Stimulated activated CD4-positive, alpha-beta T cell treated with anti-CD3 and anti-CD28 coated beads, Interleukin-4, amount 100 ng/mL, for 48 hours (primary cell): Measurements from ENCODE around the gene NAB2.
A peak's percentile ranks its signal among the peaks of the same experiment; 100 is the strongest.
"Not testable (repeated sequence)": the region's sequence is repeated elsewhere in the genome, so short reads cannot be mapped to it uniquely, and the experiment has no call there.

Experiments
- DNase-seq, 2 donors: peaks; one replicate each; pipeline ENCODE4 v3.0.0-alpha.2; 2020; ENCODE audit warnings: low read depth in 2 of 2

The NAB2 gene

DNA sequence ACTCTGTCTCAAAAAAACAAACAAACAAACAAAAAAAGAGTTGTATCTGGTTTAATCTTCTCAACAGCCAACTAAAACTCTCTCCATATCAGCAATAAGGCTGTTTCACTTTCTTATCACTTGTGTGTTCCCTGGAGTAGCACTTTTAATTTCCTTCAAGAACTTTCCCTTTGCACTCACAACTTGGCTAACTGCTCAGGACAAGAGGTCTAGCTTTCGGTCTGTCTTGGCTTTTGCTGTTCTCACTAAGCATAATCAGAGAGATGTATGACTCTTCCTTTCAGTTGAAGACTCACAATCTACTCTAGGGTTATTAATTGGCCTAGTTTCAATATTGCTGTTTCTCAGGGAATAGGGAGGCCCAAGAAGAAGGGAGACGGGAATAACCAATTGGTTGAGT lies 22.7 kb upstream of the NAB2 start:
- no peak for DNase-seq

DNA sequence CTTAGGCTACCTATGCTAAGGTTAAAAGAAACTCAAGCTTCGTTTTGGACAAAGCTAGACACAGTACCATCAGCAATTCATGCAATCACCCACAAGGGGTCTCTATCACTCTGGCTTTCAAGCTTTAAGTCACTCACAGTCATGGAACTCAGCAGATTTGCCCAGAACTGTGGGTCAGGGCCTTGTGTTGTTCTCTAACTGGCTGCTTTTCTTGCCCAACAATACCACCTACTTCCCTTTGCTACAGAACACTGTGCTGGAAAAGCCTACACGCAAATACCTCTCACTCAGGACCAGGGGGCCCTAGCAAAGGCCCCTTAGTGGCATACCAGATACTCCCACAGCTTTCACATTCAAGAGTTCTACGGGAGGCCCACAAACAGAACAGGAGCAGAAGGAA lies 19.4 kb upstream of the NAB2 start:
- peak in 1 of 2 donors; percentile 44 for DNase-seq

DNA sequence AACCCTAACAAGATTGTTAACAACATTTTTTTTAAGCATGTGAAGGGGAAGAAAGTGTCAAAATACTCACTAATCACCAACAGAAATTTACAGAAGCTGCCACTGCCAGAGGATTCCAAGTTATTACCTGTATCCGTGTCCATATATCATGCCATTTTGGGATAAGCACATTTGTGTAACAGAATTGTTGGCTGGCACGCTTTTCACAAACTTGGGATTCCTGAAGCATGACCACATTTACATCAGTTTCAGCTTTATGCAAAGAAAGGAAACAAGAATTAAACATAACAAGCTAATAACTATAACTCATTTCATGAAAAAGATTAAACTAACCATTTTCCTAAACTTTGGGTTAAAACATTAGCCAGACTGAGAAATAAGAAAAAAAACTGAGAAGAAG lies 16.3 kb upstream of the NAB2 start:
- DNase-seq = no peak

DNA sequence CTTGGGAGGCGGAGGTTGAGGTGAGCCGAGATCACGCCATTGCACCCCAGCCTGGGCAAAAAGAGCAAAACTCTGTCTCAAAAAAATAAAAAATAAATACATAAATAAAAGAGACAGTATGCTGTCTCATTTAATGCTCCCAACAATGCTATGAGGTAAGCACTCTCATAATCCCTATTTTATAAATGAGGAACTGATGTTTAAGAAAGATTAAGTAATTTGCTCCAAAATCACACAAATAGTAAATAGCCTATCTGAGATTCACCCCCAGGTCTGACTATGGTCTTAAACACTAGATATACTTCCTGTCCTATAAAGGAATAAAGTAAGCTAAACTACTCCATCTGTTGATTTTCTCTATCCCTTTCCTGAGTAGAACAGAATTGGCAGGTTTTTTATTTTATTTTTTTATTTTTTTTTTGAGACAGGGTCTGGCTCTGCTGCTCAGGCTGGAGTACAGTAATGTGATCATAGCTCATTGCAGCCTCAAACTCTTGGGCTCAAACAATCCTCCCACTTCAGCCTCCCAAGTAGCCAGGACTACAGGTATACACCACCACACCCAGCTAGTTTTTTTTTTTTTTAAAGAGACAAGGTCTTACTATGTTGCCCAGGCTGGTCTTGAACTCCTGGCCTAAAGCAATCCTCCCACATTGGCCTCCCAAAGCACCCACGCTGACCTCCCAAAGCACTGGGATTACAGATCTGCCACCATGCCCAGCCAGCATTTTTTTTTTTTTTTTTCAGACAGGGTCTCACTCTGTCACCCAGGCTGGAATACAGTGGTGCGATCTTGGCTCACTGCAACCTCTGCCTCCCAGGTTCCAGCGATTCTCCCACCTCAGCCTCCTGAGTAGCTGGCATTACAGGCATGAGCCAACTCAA lies 15.1 kb upstream of the NAB2 start:
- not testable (repeated sequence) for DNase-seq

DNA sequence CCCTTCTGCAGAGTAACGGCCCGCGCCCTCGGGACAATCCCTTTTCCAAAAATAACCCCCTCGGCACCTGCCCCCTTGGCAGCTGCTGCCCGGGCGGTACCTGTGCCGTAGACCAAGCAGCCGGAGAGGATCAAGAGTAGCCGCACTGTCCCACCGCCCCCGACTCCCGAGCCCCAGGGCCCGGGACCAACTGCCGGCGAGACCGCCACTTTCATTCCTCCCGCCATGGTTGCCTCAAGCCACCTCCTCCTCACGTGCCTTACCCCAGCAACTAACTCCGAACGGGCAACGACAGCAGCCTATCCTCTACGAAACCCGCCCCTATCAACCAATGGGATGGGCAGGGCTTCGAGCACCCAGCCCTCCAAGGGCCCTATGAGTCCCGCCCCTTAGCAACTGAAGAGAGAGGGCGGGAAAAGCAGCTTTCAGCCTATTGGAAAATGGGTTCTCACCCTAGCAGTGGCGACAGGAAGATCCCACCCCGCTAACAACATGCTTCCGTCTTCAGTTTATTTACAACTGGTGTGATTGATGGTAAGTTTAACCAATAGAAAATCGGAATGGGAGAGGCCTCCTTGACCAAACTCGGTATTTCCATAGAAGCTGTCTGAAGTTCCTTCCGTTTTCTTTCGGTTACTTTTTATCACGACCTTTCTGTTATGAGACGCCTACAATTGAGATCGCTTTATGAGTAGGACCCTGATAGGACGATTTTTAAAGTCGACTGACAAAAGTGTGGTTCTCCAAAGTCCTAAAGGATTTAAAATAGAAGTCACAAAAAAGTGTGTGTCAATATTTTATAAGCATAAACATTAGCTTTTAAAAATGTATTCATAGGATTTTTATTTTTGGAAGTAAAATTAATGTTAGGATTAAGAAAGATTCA lies 10.2 kb upstream of the NAB2 start, which contains the start of gene NEMP1:
NEMP1 (minus strand) TSS at position 273 of the 886 bp plus-strand sequence; CDS start at position 227, 46 bp downstream.
- peak; percentile 81 to 93 for DNase-seq

DNA sequence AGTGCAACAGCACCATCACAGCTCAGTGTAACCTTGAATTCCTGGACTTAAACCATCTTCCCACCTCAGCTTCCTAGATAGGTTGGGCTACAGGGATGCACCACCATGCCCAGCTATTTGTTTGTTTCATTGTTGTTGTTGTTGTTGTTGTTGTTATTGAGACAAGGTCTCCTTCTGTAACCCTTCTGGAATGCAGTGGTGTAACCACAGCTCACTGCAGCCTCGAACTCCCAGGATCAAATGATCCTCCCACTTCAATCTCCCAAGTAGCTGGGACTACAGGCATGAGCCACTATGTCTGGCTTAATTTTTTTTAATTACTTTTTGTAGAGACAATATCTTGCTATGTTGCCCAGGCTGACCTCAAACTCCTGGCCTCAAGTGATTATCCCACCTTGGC lies 9.1 kb upstream of the NAB2 start:
- DNase-seq = no peak

DNA sequence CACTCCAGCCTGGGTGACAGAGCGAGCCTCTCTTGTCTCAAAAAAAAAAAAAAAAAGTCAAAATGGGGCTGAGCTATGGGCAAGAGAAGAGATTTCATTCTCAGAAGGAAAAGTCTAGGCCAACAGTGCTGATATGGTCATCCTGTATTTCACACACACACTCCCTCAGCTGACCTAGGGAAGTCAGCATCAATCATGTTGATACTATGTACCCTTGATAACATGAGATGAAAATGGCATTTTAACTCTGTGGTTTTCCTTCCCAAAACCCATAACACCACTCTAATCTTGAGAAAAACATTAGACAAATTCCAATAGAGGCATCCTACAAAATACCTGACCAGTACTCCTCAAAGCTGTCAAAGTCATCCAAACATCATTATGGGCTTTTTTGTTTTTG lies 8.1 kb upstream of the NAB2 start:
- no peak for DNase-seq

DNA sequence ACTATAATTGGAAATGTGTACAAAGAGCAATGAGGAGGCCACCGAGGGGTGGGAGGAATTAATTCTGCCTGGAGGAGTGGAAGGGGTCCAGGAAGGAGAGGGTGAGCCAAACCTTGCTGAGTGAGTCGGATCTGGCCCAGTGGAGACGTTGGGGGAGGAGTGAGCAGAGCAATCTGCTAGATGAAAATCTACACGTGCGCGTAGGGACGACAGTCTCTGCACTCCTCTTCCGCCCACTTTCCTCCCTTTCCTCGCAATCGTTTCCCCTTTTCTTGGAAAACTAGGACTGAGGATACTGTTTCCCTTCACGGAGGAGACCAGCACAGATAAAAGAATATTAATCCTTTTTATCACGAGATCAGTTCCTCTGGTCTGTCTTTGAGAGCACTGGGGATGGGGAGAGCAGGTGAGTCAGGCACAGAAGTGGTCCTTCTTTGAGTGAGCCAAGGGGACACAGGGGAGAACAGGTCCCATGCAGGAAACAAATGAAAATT lies 2.9 kb upstream of the NAB2 start:
- peak in 1 of 2 donors; percentile 39 for DNase-seq

DNA sequence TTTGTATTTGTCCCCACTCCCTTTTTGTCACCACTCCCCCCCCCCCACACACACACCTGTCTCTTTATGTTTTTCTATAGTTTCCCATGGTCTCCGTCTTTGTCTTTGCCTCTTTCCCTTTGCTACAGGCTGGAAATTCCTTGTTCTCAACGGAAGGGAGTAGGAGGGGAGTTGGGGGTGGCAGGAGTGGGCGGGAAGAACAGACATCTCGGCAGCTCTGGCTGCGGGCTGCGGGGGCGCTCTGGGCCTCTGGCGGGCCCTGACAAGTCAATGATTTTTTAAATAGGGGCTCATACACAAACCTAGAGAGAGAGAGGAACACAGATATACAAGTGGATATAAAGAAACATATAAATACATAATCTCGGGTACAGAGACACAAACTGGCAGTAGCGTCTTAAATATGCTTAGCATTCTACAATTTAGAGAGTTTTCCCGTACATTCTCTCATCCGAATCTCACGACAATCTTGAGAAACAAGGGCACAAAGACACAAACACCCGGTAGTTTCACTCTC lies 2.4 kb upstream of the NAB2 start:
- DNase-seq = peak in 1 of 2 donors; percentile 43

DNA sequence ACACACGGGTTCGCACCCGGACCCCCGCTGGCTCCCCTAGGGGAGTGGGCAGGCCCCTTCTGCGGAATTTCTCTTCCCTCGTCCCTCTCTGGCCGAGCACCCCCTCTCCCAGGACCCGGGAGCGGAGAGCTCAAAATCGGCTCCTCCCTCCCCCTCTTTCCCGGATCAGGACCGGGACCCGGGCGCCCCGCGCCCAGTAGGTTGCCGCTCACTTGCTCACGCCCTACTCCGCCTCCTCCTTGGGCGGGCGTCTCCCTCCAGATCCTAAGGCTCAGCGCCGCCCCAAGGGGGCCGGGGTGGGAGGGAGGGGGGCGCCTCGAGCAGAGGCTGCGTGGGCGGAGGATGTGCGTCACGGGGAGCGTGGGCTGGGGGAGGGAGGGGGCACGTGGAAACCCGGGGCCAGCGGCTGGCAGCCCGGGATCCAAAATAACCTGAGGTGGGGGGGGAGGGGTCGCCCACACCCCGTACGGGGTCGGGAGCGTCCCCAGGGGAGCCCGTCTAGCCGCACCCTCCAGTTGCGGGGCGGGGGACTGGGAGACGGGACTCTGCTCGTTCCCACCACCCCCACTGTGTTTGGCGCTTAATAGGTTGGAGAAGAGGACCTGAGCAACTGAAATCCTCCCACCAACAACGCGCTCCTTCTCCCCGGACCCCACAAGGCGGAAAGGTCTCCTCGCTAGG lies 1.8 kb upstream of the NAB2 start:
- peak; percentile 92 to 94 for DNase-seq

DNA sequence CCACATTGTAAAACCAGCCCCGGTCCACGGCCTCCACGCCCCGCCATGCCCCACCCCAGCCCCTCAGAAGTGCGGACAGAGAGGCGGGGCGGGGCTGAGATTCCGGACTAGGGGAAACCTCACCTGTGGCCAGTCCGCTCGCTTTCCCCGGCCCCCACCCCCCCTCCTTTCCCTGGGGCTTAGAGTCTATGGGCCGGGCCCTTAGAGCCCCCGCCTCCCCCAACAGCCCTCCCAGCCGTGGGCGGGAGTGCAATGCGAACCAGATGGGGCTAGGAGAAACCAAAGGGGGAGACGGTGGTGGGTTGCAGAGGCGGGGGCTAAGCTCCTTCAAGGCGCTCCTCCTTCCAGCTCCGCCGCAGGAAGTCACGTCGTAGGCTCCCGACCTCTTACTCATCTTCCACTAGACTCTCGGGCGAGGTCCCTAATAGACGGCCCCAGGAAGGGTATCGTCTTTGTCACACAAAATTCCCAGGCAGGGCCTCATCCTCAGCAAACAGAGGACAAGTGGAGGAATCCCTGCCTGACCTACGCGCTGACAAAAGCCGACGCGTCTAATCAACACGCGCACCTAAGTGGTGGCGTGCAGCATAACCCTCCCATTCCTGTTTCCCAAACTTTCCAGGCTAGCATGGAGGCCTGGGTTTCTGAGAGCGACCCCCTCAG lies 1.1 kb upstream of the NAB2 start:
- peak; percentile 70 to 85 for DNase-seq

DNA sequence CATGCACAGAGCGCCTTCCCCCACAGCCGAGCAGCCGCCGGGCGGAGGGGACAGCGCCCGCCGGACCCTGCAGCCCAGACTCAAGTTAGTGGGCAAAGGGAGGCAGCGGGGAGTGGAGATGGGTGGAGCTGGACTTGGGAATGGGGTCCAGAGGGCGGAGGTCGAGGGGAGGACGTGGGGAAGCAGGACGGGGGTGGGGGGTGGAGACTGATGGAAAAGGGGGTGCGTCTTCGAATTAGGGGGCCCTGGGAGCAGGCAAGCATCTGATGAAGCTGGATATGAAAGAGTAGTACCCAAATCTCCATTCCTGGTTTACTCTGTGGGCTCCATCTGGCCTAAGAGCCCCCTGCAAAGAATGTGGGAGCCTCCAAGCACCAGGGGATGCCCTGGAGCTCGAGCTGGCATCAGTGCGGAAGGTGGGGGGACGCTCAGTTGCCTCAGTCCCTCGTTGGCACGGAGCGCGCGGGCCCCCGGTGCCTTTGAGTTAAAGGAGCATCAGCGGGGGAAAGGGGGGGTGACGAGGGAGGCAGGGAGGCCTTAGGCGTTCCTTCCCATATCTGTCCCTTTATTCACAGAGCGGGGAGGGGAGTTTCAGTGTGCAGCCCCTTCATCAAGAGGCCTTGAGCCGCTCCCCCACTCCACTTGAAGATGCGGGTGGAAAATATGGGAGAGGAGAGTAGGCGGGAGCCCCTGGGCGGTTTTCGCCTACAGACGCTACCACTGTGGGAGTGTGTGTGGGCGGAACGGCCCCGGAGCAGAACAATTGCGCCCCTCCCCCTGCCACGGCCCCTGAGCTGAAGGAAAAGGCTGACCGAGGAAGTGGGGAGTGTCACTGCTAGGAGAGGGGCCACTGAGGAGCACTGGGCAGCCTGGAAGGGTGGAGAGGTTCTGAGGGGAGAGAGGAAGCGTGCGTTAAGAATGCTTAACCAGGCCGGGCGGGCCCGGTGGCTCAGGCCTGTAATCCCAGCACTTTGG lies 644 bp downstream of the NAB2 start:
- DNase-seq = peak in 1 of 2 donors; percentile 47

DNA sequence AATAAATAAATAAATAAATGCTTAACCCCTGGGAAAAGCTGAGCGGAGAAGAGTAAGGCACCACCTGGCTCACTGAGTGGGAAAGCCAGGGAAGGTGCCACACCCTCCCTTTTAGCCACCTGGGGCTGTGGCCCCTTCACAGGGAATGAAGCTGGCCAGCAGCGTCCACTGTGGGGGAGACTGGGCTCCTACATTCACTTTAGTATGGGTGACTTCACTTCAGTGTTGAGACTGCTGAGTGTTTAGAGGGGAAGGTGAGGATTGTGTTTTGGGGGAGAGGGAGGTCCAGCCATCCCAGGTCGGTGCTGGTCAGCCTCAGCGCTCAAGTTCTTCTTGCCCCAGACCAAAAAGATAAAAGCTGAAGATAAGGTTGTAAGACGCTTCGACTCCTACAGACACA lies 1.6 kb downstream of the NAB2 start:
- DNase-seq = no peak

DNA sequence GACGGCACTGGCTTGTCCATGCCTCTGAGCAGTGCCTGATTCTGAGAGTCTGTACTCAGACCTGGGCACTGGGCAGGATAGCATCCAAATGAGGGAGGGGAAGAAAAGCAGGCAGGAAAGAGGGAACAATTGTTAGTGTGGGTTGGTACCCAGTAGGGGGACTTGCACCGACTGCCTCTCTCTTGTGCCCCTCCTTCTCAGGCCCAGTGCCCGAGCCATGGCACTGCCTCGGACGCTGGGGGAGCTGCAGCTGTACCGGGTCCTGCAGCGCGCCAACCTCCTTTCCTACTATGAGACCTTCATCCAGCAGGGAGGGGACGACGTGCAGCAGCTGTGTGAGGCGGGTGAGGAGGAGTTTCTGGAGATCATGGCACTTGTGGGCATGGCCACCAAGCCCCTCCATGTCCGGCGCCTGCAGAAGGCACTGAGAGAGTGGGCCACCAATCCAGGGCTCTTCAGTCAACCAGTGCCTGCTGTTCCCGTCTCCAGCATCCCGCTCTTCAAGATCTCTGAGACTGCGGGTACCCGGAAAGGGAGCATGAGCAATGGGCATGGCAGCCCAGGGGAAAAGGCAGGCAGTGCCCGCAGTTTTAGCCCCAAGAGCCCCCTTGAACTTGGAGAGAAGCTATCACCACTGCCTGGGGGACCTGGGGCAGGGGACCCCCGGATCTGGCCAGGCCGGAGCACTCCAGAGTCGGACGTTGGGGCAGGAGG lies 2.2 kb downstream of the NAB2 start:
- DNase-seq = no peak

DNA sequence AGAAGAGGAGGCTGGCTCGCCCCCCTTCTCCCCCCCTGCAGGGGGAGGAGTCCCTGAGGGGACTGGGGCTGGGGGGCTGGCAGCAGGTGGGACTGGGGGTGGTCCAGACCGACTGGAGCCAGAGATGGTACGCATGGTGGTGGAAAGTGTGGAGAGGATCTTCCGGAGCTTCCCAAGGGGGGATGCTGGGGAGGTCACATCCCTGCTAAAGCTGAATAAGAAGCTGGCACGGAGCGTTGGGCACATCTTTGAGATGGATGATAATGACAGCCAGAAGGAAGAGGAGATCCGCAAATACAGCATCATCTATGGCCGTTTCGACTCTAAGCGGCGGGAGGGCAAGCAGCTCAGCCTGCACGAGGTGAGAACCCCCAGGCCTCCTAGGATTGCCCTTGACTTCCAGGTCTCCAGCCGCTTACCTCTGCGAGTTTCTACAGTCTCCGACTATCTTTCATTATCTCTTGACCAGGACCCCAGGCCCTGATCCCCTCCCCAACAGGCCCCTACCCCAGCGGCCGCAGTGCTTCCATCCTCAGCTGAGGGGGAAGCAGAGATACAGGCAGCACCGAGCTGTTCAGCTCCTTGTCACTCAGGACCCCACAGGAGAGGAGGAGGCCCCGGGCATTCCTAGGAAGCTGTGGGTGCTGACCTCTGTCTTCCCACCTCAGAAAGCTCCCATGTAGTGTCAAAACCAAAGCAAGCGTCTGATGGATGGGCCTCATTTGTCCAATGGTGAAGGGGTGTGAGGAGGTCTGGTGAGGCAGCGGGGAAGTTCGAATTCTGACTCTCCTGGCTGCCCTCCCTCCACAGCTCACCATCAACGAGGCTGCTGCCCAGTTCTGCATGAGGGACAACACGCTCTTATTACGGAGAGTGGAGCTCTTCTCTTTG lies 3.0 kb downstream of the NAB2 start:
- no peak for DNase-seq

DNA sequence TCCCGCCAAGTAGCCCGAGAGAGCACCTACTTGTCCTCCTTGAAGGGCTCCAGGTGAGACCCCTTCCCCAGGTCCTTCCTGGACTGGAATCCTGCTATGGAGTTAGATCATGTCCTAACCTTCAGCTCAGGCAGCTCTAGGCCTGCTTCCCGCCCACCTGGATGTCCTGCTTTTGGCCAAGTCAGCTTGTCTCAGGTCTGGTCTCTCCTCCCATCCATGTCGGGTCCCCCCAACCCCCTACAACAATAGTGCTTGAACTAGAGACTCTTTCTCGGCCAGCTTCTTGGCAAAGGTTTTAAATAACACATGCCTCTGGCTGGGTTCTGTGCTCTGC lies 3.6 kb downstream of the NAB2 start:
- no peak for DNase-seq

DNA sequence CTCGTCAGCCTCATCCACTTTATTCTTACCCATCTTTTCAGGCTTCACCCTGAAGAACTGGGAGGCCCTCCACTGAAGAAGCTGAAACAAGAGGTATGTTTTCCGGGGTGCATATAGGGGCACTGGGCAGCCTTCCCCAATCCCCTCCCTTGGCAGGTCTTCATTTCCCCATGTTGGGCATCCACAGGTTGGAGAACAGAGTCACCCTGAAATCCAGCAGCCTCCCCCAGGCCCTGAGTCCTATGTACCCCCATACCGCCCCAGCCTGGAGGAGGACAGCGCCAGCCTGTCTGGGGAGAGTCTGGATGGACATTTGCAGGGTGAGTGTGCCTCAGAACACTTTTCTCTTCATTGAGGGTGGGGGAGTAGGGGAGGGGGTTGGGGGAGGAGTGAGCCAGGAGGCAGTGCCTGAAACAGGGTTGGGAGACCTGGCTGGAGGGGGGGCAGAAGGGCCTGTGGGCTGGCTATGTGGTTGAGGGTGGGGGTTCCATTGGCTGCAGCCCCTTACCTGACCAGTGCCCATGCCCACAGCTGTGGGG lies 4.0 kb downstream of the NAB2 start:
- DNase-seq = no peak
